EH (cell line): ENCODE measurements around the gene OBP2A.
"Not testable (repeated sequence)": the region's sequence is repeated elsewhere in the genome, so short reads cannot be mapped to it uniquely, and the experiment has no call there.

ENCODE experiments used
- DNase-seq: peaks from one replicate; pipeline ENCODE4 v3.0.0-alpha.2; 2015; ENCODE audit warnings: low read depth

OBP2A gene, protein sequence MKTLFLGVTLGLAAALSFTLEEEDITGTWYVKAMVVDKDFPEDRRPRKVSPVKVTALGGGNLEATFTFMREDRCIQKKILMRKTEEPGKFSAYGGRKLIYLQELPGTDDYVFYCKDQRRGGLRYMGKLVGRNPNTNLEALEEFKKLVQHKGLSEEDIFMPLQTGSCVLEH

DNA sequence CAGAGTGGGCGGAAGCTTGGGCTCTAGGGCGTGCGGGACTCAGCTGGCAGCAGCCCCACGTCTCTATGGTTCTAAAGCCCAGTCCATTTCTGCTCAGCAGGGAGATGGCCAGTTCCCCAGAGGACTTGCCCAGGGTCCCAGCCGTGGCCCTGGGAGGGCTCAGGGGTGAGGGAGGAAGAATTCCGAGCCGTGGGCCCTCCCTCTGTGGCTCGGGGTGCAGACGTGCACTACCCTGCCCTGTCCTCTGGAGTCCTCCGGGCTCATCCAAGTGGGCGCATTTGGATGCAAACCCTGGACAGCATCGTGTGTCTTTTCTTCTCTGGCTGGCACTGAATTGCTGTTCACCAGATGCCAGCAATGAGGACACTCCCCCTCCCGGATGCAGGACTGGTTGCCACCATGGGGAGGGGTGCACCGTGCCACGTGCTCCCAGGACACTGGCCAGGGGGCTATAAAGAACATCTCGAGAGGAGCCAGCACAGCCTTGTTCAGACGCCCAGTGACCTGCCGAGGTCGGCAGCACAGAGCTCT is at the start of gene OBP2A:
Gene OBP2A, plus strand, starts transcription at position 481 of the 531 bp plus-strand sequence. CDS start 55 bp downstream, outside the sequence.
- DNase-seq, result not testable (repeated sequence)

DNA sequence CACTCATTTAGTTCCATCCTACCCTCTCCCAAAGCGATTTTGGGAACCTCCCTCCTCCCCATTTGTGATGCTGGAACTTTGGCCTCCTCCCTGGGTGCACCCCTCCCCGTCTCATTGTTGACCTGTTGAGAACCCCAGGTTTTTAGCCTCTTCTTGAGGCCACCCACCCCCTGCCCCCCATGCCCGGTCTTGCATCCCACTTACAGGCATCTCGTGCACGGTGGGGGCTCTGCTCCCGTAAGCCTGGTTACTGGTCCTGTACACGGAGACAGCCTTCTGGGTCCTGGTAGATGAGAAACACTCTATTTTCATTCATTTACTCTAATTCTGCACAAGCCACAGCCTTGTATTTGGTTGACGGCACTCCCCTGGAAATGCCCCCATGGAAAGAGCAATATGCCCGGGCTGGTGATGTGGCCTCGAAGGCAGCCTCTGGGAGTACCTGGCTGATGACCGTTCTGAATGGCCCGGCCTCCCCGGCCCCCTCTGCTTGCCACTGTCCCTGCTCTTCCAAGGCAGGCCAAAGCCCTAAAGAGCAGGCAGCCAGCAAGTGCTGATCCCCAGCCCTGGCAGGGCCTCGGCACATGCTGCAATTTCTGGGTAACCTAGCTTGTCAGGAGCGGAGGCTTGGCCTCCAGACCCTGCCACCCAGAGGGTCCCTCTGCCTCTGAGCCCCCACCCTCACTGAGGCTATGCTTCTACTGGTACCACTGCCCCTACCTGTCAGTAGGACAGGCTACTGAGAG is 47.4 kb upstream of the OBP2A start:
- DNase-seq, result no peak

DNA sequence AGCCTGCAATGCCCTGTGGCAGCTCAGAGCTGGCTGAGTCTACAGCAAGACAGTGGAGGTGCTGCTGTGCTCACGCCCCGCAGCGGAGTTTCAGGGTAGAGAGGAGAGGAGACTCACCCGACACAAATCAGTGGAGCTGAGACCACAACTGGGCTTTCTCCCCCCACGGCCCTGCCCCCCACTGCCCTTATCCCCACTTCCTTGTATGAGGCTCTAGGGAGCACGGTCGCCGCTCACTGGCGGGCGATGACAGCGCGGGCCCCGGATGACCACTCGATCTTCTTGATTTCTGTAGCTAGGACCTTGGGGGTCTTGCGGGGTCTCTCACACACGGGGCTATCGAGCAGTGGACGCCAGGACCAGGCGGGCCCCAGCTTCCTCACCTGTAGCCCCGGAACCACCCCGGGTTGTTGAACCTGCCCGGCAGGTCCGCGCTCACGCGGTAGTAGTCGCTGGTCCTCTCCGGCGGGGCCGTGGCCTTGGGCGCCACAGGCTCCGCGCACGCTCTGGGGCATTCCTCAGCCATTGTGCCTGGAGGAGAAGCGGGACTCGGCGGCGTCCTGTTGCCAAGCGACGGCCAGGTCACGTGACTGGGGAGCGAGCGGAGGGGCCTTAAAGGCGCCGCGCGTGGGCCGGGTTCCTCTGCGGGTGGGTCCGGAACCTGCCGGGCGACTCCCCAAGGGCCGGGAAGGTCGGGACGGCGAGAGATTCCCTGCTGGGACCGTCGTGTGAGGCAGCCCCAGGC is 46.4 kb upstream of the OBP2A start:
- DNase-seq, result peak; percentile 92

DNA sequence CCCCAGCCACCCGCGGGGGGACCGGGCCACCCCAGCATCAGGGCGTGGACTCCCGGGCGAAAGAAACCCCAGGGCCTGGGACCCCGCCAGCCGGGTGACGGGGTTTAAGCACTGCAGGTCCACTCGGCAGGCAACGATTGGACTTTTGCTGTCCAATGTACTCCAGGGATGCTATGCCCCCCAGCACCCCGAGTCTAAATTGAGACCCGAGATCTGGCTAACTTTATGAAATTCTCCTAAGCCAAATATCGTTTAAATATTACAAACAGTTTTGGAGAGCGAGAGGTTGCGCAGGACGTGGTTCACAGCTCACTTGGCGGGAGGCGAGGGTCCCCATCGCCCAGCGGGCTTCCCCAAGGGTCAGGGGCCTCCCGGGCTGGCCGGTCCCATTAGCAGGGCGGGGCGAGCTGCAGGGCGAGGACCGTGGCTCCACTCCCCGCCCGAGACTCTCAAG is 45.8 kb upstream of the OBP2A start:
- DNase-seq, result no peak

DNA sequence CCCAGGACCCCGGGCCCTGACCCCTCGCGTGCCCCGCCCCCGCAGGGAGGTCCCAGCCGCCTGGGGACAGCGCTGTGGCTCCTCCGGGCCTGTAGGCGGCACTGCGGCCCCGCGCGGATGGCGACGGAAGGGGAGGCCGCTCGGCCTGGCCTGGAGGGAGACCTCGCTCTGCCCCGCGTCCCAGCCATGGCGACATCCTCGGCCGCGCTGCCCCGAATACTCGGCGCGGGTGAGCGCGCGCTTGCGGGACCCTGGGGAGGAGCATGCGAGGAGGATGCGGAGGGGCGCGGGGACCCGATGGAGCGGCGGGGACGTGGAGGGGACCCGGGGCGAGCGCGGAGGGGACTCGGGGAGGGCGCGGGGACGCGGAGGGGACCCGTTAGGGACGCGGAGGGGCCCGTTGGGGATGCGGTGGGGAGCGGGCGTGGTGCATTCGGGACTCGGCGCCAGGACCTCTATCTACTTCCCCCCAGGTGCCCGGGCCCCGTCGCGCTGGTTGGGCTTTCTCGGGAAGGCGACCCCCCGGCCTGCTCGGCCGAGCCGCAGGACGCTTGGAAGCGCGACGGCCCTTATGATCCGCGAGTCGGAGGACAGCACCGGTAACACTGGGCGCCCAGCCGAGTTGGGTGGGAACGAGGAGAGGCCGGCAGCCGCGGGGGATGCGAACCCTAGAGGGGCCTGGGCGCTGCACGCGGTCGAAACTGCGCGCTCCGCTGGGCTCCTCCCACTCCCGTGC is 45.2 kb upstream of the OBP2A start, which contains the start of gene MRPS2:
Gene MRPS2, plus strand, starts transcription at position 158 of the 736 bp plus-strand sequence. Its CDS starts 29 bp downstream, at position 187.
- DNase-seq, result peak; percentile 85

DNA sequence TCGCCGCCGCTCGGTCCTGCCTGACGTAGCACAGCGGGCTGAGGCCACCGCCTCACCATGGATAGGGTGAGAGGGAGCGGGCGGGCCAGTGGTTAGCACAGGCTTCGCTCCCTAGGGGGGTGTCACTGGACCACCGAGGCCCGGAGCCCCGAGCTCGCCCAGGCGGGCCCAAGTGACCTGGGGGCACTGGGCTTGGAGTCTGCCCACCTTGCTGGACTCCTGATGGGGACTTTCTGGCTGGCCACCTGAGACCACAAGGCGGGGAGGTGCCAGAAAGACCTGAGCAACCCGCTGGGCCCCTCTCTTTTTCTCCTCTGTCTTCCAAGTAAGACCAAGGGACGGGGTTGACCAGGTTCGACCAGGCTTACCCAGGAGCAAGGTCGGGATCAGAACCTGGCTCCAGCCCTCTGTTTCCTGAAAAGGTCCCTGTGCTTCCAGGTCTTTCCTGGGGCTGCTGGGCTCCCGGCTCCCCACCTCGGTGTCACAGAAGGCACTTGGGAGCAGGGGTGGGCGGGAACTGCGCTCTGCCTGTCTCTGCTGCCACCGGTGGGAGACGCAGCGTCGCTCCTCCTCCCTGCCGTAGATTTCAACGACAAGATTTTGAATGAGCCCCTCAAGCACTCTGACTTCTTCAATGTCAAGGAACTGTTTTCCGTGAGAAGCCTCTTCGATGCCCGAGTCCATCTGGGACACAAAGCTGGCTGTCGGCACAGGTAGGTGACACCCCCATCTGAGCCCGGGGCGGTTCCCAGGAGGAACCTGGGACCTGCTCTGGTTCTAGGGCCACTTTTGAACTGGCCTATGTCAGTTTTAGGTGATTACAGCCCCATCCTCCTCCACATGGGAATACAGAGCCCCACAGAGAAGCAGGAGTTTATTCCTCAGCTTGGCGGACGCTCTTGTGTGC is 44.4 kb upstream of the OBP2A start:
- no peak for DNase-seq

DNA sequence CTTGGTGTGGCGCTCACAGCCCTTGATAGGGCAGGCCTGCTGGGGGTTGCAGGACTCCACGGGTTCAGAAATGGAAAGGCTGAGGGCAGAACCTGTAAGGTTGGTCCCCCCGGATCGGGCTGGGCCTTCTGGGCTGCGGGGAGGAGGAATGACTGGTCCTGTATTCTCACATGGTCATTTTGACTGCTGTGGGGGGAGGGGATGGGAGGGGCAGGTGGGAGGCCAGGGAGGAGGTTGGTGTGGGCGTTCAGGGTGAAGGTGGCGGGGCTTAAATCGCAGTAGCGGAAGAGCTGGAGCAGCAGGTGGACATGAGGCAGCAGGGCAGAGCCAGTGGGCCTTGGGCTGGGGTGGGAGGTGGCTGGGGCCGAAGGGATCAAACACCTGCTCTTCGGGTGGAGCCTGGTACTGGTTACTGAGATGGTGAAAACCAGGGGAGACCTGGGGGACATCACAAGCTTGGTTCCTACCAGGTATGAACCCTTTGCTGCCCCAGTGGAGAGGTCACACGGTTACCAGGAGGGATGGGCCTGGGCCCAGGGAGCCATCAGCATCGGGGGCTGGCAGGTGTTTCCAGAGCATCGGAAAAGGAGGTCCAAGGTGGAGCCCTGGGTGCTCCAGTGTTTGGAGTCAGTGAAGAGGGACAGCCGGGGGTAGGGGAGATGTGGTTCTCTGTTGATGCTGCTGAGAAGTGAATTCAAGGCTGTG is 43.6 kb upstream of the OBP2A start:
- no peak for DNase-seq

DNA sequence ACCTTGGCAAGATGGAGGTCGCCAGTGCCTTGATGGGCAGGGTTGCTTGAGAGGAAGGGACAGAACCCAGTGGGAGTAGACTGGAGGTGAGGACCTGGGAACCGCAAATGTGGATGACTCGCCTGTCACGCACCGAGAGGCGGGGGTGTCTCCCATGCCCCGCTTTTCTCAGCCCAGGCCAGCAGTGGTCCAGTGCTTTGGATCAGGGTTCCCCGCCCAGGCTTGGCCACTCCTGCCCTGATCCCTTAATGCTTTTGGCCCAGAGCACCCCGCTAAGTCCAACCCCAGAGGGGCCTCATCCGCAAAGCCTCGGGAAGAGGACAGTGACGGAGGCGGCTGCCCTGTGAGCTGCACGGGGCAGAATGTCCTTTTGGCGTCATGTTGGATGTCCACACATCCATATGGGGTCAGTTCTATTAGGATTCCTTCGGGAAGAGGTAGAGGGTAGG is 43.0 kb upstream of the OBP2A start:
- no peak for DNase-seq

DNA sequence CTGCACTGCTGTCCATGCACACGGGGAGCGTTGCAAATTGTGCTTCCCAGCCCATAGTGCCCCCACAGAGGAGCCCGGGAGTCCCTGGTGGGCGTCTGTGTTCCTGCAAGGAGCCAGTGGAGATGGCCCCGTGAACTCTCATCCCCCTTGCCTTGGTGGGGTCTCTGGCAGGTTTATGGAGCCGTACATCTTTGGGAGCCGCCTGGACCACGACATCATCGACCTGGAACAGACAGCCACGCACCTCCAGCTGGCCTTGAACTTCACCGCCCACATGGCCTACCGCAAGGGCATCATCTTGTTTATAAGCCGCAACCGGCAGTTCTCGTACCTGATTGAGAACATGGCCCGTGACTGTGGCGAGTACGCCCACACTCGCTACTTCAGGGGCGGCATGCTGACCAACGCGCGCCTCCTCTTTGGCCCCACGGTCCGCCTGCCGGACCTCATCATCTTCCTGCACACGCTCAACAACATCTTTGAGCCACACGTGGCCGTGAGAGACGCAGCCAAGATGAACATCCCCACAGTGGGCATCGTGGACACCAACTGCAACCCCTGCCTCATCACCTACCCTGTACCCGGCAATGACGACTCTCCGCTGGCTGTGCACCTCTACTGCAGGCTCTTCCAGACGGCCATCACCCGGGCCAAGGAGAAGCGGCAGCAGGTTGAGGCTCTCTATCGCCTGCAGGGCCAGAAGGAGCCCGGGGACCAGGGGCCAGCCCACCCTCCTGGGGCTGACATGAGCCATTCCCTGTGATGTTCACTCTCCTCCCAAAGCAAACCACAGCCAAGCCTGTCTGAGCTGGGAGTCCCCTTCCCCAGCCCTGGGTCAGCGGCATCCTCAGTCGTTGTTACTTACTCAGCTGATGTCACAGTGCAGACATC is 42.3 kb upstream of the OBP2A start:
- DNase-seq, result no peak

DNA sequence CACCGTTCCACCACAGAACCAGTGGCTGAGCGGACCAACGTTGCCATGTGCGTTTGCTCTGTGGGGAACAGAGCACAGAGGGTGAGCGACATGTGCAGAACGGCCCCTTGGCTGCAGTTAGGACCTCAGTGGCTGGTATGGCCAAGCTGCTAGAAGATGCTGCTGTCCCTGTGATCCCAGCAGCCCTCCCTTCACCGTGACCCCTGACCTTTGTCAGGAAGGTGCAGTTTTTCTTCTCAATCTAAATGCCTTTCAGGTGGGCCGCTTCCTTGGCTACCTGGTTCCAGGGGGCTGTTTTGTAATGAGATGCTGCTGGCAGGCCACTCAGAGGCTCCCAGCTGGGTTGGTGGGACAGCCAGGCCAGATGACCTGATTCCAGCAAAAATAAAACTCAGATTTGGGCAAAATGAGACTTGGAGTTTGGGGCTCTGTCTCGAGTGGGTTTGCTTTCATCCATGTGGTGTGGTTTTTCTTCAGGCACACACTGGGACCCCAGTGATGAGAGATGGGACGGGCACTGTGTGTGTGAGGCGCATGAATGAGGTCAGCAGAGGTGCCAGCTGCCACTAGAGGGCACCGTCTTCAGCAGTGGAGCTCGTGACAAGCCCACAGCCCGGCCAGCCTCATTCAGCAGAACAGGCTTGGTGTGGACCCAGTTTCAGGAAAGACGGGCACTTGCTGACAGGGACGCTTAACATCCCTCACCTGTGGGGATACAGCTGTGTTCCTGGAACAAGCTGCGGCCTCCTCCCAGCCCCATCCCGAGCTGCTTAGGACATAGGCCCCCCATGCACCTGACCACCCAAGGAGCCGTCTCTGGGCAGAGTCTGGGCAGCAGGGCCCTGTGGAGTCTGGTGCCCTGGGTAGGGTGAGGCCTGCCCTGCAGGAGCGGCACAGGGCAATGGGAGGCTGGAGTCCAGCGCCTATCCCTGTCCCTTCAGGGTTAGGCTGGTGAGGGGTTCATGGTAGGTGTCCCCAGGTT is 41.4 kb upstream of the OBP2A start:
- DNase-seq, result peak; percentile 62

DNA sequence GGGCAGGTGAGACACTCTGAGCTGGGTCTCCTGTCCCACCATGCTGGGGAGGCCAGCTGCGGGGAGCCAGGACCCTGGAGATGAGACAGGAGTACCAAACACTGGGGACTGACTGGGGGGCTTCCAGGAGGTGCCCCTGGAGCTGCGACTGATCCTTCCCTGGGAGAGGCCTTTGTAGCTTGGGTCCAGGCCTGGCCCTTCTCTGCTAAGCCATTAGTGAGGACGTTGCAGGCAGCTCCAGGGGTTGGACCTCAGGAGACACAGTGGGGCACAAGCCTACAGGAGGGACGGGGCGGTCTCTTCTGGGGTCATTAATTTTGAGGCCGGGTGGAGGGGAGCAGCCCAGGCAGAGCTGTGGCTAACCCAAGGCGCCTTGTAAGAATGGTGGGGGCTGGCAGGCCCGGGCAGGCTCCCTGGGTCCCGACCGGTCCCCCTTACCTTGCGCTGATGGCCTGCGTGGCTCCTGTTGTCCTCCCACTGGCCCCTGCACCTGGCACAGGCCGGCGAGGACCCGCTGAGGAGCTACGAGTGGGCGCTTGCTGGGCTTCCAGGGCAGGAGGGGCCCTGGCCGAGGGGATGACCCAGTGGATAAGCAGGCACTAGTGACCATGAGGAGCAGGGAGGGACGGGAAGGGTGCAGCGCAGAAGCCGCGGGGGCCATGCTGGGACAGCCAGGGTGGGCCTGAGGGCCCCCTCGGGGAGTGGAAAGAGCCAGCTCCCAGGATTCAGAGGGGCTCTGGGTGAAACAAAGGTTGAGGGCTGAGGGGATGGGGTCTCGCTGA is 40.3 kb upstream of the OBP2A start:
- no peak for DNase-seq

DNA sequence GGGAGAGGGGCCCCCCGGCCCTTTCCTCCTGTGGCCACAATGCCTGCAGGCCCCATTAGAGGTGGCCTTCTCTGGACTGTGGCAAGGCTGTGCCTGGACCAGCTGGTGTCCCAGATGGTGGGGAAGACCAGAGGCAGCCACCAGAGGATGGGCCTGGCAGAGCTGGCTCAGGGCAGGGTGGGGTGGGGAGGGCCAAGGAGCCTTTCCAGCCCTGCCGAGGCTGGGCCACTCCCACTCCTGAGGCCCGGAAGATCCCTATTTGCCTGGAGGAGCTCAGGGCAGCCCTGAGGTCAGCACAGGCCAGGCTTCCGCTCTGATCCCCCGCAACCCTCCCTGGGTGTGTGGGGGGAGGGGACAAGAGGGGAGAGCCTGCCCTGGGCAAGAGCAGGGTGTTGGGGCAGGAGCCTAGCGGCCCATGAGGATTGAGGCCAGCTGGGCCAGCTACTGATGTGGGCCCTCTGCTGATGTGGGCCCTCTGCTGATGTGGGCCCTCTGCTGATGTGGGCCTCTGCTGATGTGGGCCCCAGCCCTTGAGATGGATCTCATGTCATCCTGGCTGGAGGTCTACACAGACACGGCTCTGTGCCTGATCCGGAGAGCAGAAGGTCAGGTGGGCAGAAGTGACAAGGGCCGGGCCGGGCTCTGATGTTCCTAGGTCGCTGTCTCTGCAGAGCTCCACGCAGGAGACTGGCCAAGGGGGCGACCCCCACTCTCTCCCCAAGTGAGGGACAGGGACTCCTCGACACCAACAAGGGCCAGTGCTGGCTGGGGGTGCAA is 39.4 kb upstream of the OBP2A start:
- DNase-seq, result peak; percentile 14

DNA sequence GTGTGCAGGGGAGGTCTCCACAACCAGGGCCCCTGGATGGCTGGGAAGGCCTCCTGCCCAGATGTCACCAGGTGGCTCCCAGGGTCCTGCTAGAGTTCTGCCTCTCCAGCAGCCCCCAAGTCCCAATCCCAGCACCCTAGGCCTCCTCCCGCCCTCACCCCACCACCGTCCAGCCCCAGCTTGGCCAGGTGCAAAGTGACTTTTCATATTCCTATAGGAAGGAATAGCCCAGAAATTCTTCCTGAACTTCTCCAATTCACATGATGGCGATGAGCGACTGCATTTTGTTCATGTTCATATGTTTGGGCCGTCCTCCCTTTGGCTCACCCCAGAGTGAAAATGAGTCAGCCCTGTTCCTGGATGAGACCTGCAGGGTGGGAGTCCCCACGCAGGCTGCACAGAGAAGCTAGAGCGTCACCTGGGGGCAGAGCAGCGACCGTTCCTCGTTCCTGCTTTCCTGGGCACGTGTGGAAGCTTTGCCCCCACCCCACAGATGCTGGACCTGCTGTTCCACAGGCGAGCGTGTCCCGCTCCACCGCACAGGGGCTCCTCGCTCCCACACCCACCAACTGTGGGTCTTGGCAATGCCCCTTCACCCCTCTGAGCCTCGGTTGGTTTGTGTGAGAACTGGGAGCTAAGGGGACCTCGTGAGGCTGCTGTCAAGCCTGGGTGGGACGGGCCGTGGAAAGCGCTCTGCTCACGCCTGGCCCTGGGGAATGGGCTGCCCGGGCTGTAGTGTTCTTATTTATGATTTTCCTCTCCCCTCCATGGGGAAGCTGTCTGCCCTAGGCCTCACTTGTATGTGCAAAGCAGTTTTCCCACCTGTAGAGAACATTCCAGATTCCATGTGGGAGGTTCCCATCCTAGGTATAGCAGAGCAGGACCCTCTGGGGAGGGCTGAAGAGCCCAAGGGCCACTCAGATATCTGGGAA is 38.6 kb upstream of the OBP2A start:
- DNase-seq, result no peak

DNA sequence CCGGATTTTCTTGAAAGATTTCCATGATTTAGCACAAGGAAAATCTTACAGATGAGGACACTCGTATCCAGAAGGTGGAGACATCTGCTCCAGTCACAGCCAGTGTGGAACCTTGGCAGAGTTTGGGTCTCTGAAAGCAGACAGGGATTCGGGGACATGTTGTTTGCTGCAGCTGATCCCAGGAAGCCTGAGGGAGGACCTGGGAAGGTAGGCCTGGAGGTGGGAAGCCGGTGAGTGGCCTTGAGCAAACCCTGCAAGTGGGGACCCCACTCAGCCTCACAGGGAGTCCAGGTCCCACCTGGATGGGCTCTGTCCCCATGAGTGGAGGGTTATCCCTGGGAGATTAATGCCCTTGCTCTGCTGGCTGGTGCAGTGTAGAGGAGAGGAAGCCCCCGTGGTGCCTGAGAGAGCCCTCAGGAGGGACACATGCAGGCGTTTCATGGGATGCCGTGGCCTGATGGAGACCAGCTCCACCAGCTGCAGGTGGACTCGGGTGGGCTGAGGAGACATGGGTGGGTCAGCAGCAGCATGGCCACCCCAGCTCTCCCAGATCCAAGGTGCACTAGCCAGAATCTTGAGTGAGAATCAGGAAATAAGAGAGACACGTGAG is 37.6 kb upstream of the OBP2A start:
- no peak for DNase-seq

DNA sequence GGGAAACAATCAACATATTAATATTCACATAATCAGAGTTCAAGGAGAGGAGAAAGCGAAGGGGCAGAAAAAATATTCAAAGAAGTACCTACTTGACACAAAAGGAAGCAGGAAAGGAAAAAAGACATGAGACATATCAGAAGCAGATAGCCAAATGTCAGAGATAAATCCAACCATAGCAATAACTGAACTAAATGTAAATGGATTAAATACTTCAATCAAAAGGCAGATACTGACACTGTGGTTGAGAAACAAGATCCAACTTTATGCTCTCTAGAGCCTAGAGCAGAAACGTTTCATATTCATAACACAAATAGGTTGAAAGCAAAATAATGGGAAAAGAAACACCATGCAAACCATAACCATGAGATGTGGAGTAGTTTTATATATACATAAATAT is 36.5 kb upstream of the OBP2A start:
- no peak for DNase-seq
